C1 segment of cervical spinal cord (tissue), 14 donors: Measurements from ENCODE around the gene MISP.
"Not testable (repeated sequence)": the region's sequence is repeated elsewhere in the genome, so short reads cannot be mapped to it uniquely, and the experiment has no call there.

Source experiments
- DNase-seq, 14 donors: peaks; one replicate each; lab custom pipeline; 2025; lab: John Stamatoyannopoulos, UW

The MISP gene, protein sequence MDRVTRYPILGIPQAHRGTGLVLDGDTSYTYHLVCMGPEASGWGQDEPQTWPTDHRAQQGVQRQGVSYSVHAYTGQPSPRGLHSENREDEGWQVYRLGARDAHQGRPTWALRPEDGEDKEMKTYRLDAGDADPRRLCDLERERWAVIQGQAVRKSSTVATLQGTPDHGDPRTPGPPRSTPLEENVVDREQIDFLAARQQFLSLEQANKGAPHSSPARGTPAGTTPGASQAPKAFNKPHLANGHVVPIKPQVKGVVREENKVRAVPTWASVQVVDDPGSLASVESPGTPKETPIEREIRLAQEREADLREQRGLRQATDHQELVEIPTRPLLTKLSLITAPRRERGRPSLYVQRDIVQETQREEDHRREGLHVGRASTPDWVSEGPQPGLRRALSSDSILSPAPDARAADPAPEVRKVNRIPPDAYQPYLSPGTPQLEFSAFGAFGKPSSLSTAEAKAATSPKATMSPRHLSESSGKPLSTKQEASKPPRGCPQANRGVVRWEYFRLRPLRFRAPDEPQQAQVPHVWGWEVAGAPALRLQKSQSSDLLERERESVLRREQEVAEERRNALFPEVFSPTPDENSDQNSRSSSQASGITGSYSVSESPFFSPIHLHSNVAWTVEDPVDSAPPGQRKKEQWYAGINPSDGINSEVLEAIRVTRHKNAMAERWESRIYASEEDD

GRCh38 chr19:750640-751423, at the start of gene MISP:
Gene MISP (plus strand): TSS chr19:751112. CDS start chr19:756947, 5,835 bp downstream.
- DNase-seq = no peak

GRCh38 chr19:702847-703246, 48.1 kb upstream of the MISP start:
- DNase-seq = not testable (repeated sequence)

DNA sequence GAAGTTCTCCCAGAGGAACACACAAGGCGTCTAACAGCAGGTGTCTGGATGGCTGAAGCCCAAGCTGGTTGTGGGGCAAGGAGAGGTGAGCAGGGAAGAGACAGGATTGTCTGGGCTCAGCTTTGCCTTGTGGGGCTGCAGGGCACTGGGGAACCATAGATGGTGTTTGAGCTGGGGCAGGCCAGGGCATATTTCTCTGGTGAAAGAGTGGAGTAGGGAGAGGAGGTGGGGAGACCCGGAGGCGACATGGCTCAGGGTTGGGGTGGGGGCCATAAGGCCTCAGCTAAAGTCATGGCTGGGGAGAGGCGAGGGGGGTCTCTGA, 47.6 kb upstream of the MISP start:
- DNase-seq = no peak

DNA sequence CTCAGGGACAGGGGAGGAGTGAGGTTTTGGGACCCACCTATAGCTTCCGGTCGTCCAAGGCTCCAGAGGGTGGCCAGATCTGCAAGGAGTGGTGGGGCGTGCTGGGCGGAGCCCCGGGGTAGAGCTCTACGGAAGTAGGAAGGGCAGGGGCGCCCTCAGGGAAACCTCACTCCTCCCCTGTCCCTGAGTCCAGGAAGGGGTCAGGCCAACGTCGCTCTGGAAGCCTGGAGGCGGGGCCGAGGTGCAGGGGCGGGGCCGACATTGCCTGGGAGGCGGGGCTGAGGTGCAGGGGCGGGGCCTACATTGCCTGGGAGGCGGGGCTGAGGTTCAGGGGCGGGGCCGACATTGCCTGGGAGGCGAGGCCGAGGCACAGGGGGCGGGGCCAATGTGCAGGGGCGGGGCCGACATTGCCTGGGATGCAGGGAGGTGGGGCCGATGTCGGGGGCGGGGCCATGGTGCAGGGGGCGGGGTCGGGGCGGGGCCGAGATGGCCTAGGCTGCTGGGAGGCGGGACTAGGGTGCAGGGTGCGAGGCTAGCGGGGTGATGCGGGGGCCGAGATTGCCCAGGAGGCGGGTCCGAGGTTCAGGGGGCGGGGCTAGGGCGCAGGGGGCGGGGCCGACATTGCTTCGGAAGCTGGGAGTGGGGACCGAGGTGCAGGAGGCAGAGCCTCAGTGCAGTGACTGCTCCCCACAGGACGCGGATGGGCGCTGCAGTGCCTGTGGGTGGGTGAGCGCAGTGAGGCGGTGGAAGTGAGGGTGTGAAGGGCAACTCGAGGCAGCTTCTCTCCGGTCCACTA, 47.1 kb upstream of the MISP start:
- no peak for DNase-seq

GRCh38 chr19:704447-704741, 46.5 kb upstream of the MISP start:
- DNase-seq = no peak

DNA sequence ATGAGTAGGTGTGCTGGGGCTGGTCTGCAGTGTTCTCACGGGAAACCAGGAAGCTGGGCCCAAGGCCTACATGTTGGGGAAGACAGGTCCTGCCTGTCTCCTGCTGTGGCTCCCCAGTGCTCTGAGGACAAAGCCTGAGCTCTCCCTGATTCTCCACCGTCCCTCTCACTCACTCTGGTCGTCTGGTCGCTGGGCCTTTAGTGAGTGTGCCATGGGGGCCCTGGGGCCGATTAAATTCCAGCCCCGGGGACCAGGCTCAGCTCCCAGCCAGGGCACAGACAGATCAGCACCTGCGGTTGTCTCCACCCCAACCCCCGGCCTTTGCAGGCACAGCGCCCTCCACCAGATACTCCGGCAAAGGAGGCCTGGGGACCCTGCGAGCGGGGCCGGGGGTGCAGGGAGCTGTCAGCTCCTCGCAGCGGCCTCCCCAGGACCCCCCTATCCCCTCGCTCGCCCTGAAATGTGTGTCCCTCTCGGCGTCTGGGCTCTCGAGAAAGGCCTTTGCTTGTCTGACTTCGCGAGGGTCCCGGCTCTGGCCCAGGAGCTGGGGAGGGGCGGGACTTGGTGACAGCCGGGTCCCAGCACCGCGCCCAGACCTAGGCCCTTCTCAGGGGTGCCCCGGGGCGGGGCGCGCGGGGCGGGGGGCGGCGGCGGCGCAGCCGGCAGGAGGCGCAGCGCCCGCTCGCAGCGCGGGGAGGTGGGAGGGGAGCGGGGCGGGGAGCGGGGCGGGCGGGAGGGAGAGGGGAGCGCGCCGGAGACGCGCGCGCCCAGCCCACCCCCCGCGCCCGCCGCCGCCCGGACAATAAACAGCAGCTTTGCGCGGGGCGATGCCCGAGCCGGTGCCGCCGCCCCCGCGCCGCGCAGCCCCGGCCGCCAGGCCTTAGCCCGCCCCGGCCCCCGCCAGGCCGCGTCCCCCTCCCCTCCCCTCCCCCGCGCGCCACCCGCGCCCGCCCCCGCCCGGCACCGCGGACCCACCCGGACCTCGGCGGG, 42.5 kb upstream of the MISP start, which contains the start of gene PALM:
Gene PALM, plus strand, starts transcription at position 782 of the 990 bp plus-strand sequence. CDS start 212 bp downstream, outside the sequence.
- peak in 7 of 14 donors; percentile 10 to 58 (median 32) for DNase-seq

DNA sequence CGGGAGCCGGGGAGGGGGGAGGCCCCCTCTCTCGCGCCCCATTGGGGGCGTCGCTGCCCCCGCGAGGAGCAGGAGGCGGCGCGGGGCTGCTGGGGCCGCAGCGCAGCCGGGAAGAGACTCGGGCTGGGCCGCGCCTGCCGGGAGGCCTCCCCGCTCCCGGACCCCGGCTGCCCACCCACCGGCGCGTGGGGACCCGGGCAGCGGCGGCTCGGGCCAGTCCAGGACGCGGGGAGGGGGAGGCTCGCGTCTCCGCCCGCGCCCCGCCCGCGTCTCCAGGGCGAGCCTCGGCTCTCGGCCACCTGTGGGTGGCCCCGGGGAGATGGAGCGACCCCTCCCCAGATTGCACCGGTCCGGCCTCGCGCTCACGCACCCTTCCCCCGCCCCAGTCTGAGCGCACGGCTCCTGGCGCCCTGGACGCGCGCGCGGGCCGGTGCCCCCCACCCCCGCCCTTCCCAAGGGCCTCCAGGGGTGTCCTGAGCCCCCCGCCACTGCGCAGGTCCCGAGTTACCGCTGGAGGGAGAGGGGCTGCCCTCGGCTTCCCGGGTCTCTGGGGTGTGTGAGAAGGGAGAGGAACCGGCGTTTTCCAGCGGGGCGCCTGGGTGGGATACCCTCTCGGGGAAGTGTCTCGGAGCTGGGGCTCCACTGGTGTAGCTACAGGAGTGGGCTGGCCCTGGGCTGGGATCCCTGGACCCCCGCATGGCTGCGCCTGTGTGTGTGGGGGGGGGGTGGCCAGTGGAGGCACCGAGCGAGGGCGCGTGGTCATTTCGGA, 41.5 kb upstream of the MISP start:
- DNase-seq = peak in 4 of 14 donors; percentile 28 to 51 (median 48)

- peak in 10 of 14 donors; percentile 10 to 57 (median 46) for DNase-seq
These were observed 40.8 kb upstream of the MISP start for GRCh38 chr19:709965-710571.

DNA sequence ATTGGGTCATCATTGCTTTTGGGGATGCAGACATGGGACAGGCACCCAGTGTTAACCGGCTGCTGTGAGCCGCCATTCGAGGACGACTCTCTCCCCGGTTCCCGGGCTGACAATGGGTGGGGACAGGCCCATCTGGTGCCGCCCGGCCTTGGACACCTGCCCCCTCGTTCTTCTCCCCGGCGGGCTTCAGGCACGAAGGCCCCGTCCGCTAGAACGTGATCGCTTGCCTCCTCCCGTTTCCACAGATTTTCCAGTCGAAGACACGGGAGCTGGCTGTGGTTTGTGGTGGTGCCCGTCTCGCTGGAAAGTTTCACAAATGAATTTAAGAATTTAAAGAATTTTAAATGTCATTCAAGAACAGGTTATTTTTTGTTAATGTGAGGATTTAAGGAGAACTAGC, 40.1 kb upstream of the MISP start:
- DNase-seq = peak in 3 of 14 donors; percentile 7 to 35 (median 14)

- DNase-seq = no peak
These were observed 39.7 kb upstream of the MISP start for GRCh38 chr19:711254-711653.

DNA sequence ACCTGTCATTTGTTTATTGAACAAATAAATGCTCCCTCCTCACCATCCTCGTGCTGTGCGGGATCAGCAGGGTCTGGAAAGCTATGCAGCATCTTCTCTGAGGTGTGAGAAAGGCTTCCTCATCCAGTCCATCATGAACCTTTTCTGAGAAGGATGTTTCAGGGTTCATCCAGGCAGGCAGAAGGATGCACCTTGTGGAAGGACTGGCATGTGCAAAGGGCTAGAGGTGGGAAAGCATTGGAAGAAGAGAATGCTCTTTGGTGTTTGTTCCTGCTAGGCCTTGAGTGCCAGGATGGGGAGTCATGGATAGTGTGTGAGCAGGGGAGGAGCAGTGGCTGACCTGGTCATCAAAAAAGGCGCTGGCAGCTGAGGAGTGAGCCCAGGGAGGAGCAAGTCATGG, 35.6 kb upstream of the MISP start:
- no peak for DNase-seq

DNA sequence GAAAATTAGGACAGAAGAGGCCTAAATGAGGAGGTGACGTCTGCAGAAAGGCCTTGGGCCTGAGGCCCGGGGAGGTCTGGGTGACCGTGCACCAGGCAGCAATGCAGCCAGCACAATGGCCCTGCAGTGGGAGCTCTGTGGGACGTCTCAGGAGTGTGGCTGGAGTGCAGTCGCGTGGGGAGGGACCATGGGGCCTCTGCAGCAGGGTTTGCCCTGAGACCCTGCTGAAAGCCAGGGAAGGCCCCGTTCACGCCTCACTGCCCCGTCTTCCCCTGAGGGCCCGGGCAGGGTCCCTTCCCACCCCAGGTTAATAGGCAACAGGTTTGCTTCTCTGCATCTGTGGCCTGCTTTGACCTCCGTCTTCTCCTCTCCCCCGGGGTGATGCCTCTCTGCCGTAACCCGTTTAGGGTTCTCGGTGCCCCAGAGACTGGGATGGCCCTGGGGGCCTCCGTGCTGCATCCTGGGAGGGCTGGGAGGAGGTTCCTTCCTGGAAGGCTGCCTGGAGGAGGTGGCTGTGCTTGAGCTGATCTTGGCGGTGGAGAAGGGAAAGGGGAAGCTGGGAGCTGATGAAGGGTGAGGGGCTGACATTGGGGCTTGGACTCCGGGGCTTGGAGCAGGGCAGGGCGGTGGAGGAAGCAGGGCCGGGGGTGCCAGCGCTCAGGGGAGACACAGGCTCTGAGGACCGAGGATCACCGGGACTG, 32.5 kb upstream of the MISP start:
- peak in 6 of 14 donors; percentile 20 to 61 (median 46) for DNase-seq

GRCh38 chr19:718991-719512, 31.9 kb upstream of the MISP start:
- peak in 10 of 14 donors; percentile 14 to 68 (median 64) for DNase-seq

DNA sequence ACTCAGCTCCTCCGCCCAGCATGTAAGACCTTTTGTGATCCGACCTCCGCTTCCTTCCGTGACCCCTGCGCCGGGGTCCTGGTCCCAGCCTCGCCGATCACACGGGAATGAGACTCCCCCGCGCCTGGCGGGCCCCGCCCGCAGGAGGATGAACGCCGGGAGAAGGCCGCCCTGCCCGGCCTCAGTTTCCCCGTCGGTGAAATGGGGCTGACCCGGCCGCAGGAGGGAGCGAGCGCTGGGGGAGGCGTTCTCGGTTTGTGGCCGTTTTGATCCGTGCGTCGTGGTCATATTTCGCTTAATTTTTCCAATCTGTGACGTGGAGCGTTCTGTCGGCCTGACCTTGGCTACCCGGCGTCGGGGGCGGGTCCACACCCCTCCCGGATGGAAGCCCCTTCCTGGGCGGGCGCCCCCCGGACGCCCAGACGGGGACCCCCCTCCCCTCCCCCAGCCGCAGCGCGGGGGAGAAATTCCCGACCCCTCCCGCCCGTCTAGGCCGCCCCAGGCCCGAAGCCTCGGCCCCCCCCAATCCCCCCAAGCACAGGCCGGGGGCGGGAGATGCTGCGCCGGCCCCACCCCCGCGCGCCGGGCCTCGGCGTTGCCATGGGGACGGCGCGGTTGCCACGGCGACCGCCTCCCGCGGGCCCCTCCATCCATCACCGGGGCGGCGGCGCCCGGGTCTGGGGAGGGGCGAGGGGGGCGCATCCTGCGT, 31.1 kb upstream of the MISP start:
- DNase-seq = peak in 9 of 14 donors; percentile 17 to 68 (median 34)

DNA sequence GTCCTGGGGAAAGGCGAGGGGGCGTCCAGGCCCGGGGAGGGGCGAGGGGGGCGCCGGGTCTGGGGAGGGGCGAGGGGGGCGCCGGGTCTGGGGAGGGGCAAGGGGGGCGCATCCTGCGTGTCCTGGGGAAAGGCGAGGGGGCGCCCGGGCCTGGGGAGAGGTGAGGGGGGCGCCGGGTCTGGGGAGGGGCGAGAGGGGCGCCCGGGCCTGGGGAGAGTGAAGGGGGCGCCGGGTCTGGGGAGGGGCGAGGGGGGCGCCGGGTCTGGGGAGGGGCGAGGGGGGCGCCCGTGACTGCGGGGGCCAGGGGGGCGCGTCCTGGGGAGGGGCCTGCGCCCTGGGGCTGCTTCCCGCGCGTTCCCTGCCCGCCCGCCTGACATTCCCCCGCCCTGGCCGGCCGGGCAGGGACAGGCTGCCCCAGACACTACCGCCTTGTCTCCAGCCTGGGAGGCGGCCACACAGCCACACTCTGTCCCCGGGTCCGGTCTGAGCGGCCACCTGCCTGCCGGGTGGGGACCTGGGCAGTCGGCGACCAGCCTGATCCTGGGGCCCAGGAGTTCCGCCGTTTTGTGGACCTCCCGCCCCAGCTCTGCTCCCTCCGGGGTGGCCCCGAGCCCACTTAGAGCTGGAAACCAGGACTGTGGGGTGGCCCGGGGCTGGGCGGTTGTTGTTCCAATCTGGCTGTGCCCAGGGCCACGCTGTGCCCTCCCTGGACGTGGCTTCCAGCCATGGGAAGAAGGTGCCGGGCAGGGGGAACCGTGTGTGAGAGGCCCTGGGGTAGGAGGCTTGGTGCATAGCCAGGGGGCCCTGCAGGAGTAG, 30.4 kb upstream of the MISP start:
- DNase-seq = peak in 12 of 14 donors; percentile 18 to 84 (median 67)

DNA sequence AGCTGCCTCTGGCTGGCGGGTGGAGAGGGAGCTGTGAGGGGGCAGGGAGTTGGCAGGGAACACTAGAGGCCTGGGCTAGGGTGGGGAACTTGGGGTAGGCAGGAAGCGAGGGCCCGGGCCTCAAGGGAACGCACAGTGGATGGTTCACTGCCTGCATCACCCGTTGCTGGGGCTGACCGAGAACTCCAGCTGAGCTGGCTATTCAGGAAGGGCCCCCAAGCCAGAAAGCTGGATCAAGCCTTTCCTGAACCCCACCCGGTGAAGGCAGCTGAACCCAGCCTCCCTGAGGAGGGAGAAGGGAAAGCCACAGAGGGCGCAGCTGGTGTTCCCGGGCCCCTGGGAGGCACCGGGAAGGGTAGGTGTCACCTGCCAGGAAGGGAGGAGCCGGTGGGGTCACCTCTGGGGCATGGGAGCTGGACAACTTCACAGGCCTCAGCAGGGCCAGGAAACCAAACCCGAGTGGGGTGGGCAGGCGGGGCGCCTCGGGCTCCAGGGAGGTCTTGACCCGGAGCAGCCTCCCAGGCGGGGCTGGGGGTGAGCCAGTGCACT, 28.3 kb upstream of the MISP start:
- DNase-seq = peak in 2 of 14 donors; percentile 13 to 25
